ENCODE results near the gene TAS2R8. TPM values are rescaled to one million over a fixed set of nuclear protein-coding genes. Genes with fewer than 3 reads are reported as not detected.

TAS2R8 gene
- total RNA-seq, 1 experiment from 2014 or later: not detected

GRCh38 chr12:10829994-10830393, 22.9 kb upstream of the TAS2R8 start:
- H3K27ac Mint-ChIP-seq (ENCODE audit: unreplicated experiment): no peak overlapping the region
- H3K4me3 Mint-ChIP-seq (ENCODE audit: low read depth, unreplicated experiment): no peak overlapping the region
- no peaks in the 10 kb centered on the region for H3K36me3 Mint-ChIP-seq (ENCODE audit: insufficient read depth, unreplicated experiment)
- DNase-seq: no peak
- no TSS peak for BruUV-seq (replicated peaks)
- TF ChIP-seq CTCF (IDR thresholded peaks at IDR 0.05; ENCODE audit: unreplicated experiment): no peak
- H3K4me1 Mint-ChIP-seq (ENCODE audit: low read depth, unreplicated experiment): no peaks in the 10 kb centered on the region
- CTCF ChIA-PET: no interaction called here
- no peaks in the 10 kb centered on the region for H3K27me3 Mint-ChIP-seq (ENCODE audit: unreplicated experiment)
- intact Hi-C loops (cut with micrococcal nuclease; ENCODE audit: unreplicated experiment): no loop called here
- H3K9me3 Mint-ChIP-seq (ENCODE audit: low read depth, unreplicated experiment): no peaks in the 10 kb centered on the region

- intact Hi-C loops (cut with micrococcal nuclease; ENCODE audit: unreplicated experiment): no loop called here
- CTCF ChIA-PET: no interaction called here
- H3K27me3 Mint-ChIP-seq (ENCODE audit: unreplicated experiment): no peaks in the 10 kb centered on the region
- BruUV-seq (replicated peaks): no TSS peak
- H3K36me3 Mint-ChIP-seq (ENCODE audit: insufficient read depth, unreplicated experiment): no peaks in the 10 kb centered on the region
- no peak for TF ChIP-seq CTCF (IDR thresholded peaks at IDR 0.05; ENCODE audit: unreplicated experiment)
- no peaks in the 10 kb centered on the region for H3K4me1 Mint-ChIP-seq (ENCODE audit: low read depth, unreplicated experiment)
- DNase-seq: no peak
- H3K27ac Mint-ChIP-seq (ENCODE audit: unreplicated experiment): no peak within 1 kb of the TSS
- no peaks in the 10 kb centered on the region for H3K9me3 Mint-ChIP-seq (ENCODE audit: low read depth, unreplicated experiment)
- H3K4me3 Mint-ChIP-seq (ENCODE audit: low read depth, unreplicated experiment): no peak within 1 kb of the TSS
Measured at GRCh38 chr12:10826258-10826657, 19.2 kb upstream of the TAS2R8 start, which contains the start of gene TAS2R10. TSS of gene TAS2R10 (minus strand) at chr12:10826358. CDS start at chr12:10826269, 89 bp downstream.

- no peaks in the 10 kb centered on the region for H3K27me3 Mint-ChIP-seq (ENCODE audit: unreplicated experiment)
- CTCF ChIA-PET: no interaction called here
- no peaks in the 10 kb centered on the region for H3K36me3 Mint-ChIP-seq (ENCODE audit: insufficient read depth, unreplicated experiment)
- no peak for DNase-seq
- BruUV-seq (replicated peaks): no TSS peak
- H3K4me1 Mint-ChIP-seq (ENCODE audit: low read depth, unreplicated experiment): no peaks in the 10 kb centered on the region
- no peak for TF ChIP-seq CTCF (IDR thresholded peaks at IDR 0.05; ENCODE audit: unreplicated experiment)
- H3K4me3 Mint-ChIP-seq (ENCODE audit: low read depth, unreplicated experiment): no peak overlapping the region
- no peak overlapping the region for H3K27ac Mint-ChIP-seq (ENCODE audit: unreplicated experiment)
- H3K9me3 Mint-ChIP-seq (ENCODE audit: low read depth, unreplicated experiment): no peaks in the 10 kb centered on the region
- intact Hi-C loops (cut with micrococcal nuclease; ENCODE audit: unreplicated experiment): no loop called here
Measured at GRCh38 chr12:10824957-10825356, 17.9 kb upstream of the TAS2R8 start.

- Mint-ChIP-seq H3K4me1 (ENCODE audit: low read depth, unreplicated experiment) (no peaks in the 10 kb centered on the region), H3K9me3 (ENCODE audit: low read depth, unreplicated experiment) (no peaks in the 10 kb centered on the region), H3K27ac (ENCODE audit: unreplicated experiment) (no peak overlapping the region), H3K27me3 (ENCODE audit: unreplicated experiment) (no peaks in the 10 kb centered on the region), H3K36me3 (ENCODE audit: insufficient read depth, unreplicated experiment) (no peaks in the 10 kb centered on the region), H3K4me3 (ENCODE audit: low read depth, unreplicated experiment) (no peak overlapping the region)
- CTCF ChIA-PET: no interaction called here
- intact Hi-C loops (cut with micrococcal nuclease; ENCODE audit: unreplicated experiment): no loop called here
- TF ChIP-seq CTCF (IDR thresholded peaks at IDR 0.05; ENCODE audit: unreplicated experiment): no peak
- no TSS peak for BruUV-seq (replicated peaks)
- DNase-seq: no peak
Measured at GRCh38 chr12:10811883-10812536, 4.9 kb upstream of the TAS2R8 start.

Measured in Calu3 (cell line).